Dendritic cell treated with granulocyte-macrophage colony-stimulating factor and Interleukin-4, amounts not matched to agents 40 ng/mL and 50 ng/mL, for 4 days (primary cell): ENCODE data around the gene SRSF11.
A peak's percentile ranks its signal among the peaks of the same experiment; 100 is the strongest.
"Not testable (repeated sequence)": the region's sequence is repeated elsewhere in the genome, so short reads cannot be mapped to it uniquely, and the experiment has no call there.

ENCODE experiments used
- H3K27ac Mint-ChIP-seq: one replicate; pipeline ENCODE4 v1.8.0; 2022; ENCODE audit warnings: mild to moderate bottlenecking, mixed read lengths
- H3K27me3 Mint-ChIP-seq: one replicate; pipeline ENCODE4 v1.8.0; 2022; ENCODE audit warnings: mild to moderate bottlenecking, mixed read lengths
- H3K36me3 Mint-ChIP-seq: one replicate; pipeline ENCODE4 v1.8.0; 2022; ENCODE audit warnings: low read depth, mixed read lengths
- H3K4me1 Mint-ChIP-seq: one replicate; pipeline ENCODE4 v1.8.0; 2022; ENCODE audit warnings: low read depth, mixed read lengths
- H3K4me3 Mint-ChIP-seq: one replicate; pipeline ENCODE4 v1.8.0; 2022; ENCODE audit warnings: mild to moderate bottlenecking, moderate library complexity, mixed read lengths
- H3K9me3 Mint-ChIP-seq: one replicate; pipeline ENCODE4 v1.8.0; 2022; ENCODE audit warnings: mixed read lengths
- intact Hi-C: fragments of 100-400 bp; cut with micrococcal nuclease; formaldehyde crosslinking; loops from one replicate; pipeline ENCODE4 v1.15.0; 2022

The SRSF11 gene

GRCh38 chr1:70205434-70206118, 15.6 kb upstream of the SRSF11 start, which contains the start of gene LRRC40:
TSS of gene LRRC40 (minus strand) at chr1:70205579. CDS start at chr1:70205540, 39 bp downstream.
- intact Hi-C loops = loop anchor here (1.0 to 2.0 kb wide), 3 partner anchors 16 to 875 kb away; partner anchors contain the start of genes ANKRD13C, SRSF11 and ZRANB2
- Mint-ChIP-seq H3K4me3 (peak within 1 kb of the TSS; percentile 91), H3K9me3 (no peaks in the 10 kb centered on the region), H3K36me3 (peaks cover 47% of the 10 kb centered on the region), H3K4me1 (peaks cover 48% of the 10 kb centered on the region), H3K27me3 (no peaks in the 10 kb centered on the region), H3K27ac (peak within 1 kb of the TSS; percentile 94)

- Mint-ChIP-seq H3K4me3 (peak overlapping the region; percentile 91), H3K36me3 (peaks cover 44% of the 10 kb centered on the region), H3K4me1 (peaks cover 48% of the 10 kb centered on the region)
- H3K27me3 Mint-ChIP-seq, H3K27ac Mint-ChIP-seq, H3K9me3 Mint-ChIP-seq, intact Hi-C loops: not testable (repeated sequence)
Measured at GRCh38 chr1:70206833-70207232, 14.3 kb upstream of the SRSF11 start.

DNA sequence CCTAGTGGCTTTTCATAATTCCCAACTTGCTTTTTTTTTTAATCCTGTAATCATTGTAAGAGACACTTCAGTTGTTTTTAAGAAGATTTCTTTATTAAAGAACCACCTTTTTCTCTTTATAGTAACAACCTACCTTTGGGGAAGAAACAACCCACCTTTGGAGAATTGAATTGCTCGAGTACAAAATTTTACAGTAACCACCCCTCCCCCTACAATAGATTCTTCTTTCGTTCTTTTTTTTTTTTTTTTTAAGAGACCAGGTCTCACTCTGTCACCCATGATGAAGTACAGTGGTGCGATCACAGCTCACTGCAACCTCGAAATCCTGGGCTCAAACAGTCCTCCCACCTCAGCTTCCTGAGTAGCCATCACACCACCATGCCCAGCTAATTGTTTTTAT, 13.7 kb upstream of the SRSF11 start:
- H3K4me1 Mint-ChIP-seq = peaks cover 43% of the 10 kb centered on the region
- H3K9me3 Mint-ChIP-seq = no peaks in the 10 kb centered on the region
- intact Hi-C loops = no loop called here

GRCh38 chr1:70208292-70208691, 12.9 kb upstream of the SRSF11 start:
- no peak overlapping the region for H3K27ac Mint-ChIP-seq
- H3K4me3 Mint-ChIP-seq = no peak overlapping the region
- intact Hi-C loops = no loop called here
- H3K9me3 Mint-ChIP-seq = no peaks in the 10 kb centered on the region
- peaks cover 44% of the 10 kb centered on the region for H3K36me3 Mint-ChIP-seq
- peaks cover 38% of the 10 kb centered on the region for H3K4me1 Mint-ChIP-seq
- H3K27me3 Mint-ChIP-seq = no peaks in the 10 kb centered on the region

More for the DNA sequence above, 13.7 kb upstream of the SRSF11 start:
- Mint-ChIP-seq H3K27me3 (no peaks in the 10 kb centered on the region), H3K27ac (peak overlapping the region; percentile 48), H3K36me3 (peaks cover 44% of the 10 kb centered on the region), H3K4me3 (peak overlapping the region; percentile 32)

- peaks cover 22% of the 10 kb centered on the region for H3K4me1 Mint-ChIP-seq
- H3K4me3 Mint-ChIP-seq = no peak overlapping the region
- no peaks in the 10 kb centered on the region for H3K9me3 Mint-ChIP-seq
- H3K27me3 Mint-ChIP-seq = no peaks in the 10 kb centered on the region
- H3K27ac Mint-ChIP-seq = no peak overlapping the region
- peaks cover 42% of the 10 kb centered on the region for H3K36me3 Mint-ChIP-seq
- intact Hi-C loops = no loop called here
Measured at GRCh38 chr1:70210820-70211219, 10.4 kb upstream of the SRSF11 start.

- Mint-ChIP-seq H3K36me3 (peaks cover 47% of the 10 kb centered on the region), H3K9me3 (no peaks in the 10 kb centered on the region), H3K4me1 (peaks cover 22% of the 10 kb centered on the region), H3K4me3 (no peak overlapping the region), H3K27me3 (no peaks in the 10 kb centered on the region), H3K27ac (no peak overlapping the region)
- intact Hi-C loops = no loop called here
Measured at GRCh38 chr1:70211541-70211940, 9.6 kb upstream of the SRSF11 start.

- Mint-ChIP-seq H3K4me3 (no peak overlapping the region), H3K36me3 (peaks cover 56% of the 10 kb centered on the region), H3K9me3 (no peaks in the 10 kb centered on the region), H3K27ac (peak overlapping the region; percentile 94), H3K27me3 (no peaks in the 10 kb centered on the region), H3K4me1 (peaks cover 20% of the 10 kb centered on the region)
- intact Hi-C loops = loop anchor here (5.0 kb wide), 2 partner anchors 132 to 192 kb away; partner anchors contain the start of genes ANKRD13C and CTH
Measured at GRCh38 chr1:70220015-70220414, 1.2 kb upstream of the SRSF11 start.

GRCh38 chr1:70220517-70221237, 503 bp upstream of the SRSF11 start:
- H3K9me3 Mint-ChIP-seq = no peaks in the 10 kb centered on the region
- intact Hi-C loops = loop anchor here (1.0 to 5.0 kb wide), 3 partner anchors 15 to 192 kb away; partner anchors contain the start of genes ANKRD13C, CTH and LRRC40
- peaks cover 50% of the 10 kb centered on the region for H3K36me3 Mint-ChIP-seq
- no peaks in the 10 kb centered on the region for H3K27me3 Mint-ChIP-seq
- peak overlapping the region; percentile 94 for H3K27ac Mint-ChIP-seq
- peaks cover 20% of the 10 kb centered on the region for H3K4me1 Mint-ChIP-seq
- H3K4me3 Mint-ChIP-seq = peak overlapping the region; percentile 86

DNA sequence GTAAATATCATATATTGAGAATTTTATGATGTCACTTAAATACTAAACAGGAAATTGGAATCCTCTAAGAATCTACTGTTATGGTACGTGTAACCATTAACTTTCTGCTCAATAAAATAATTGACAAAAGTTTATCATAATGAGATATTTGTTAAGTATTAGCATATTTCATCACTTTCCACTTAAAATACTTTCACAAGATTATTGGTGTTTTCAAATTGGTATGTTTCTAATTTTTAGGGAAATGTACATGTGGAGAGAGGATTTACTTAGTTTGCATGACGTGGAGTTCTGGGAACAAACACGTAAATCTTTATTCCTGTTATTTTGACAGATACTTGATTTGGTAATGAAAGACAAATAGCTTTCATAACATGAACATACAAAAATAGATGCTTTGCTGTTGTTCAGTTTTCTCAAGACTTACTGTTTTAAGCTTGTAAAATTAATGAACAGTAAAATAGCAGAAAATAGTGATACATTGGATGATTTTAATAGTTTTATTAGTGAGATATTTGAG, 1.6 kb downstream of the SRSF11 start:
- H3K4me1 Mint-ChIP-seq = peaks cover 20% of the 10 kb centered on the region
- no peaks in the 10 kb centered on the region for H3K9me3 Mint-ChIP-seq
- peaks cover 35% of the 10 kb centered on the region for H3K36me3 Mint-ChIP-seq
- no peaks in the 10 kb centered on the region for H3K27me3 Mint-ChIP-seq
- H3K27ac Mint-ChIP-seq = peak overlapping the region; percentile 94
- intact Hi-C loops = loop anchor here (5.0 kb wide), 2 partner anchors 130 to 190 kb away; partner anchors contain the start of genes ANKRD13C and CTH
- H3K4me3 Mint-ChIP-seq = no peak overlapping the region

- H3K4me1 Mint-ChIP-seq = peaks cover 17% of the 10 kb centered on the region
- no peak overlapping the region for H3K4me3 Mint-ChIP-seq
- H3K9me3 Mint-ChIP-seq = no peaks in the 10 kb centered on the region
- no peak overlapping the region for H3K27ac Mint-ChIP-seq
- intact Hi-C loops = loop anchor here (5.0 kb wide), 2 partner anchors 127 to 187 kb away; partner anchors contain the start of genes ANKRD13C and CTH
- H3K27me3 Mint-ChIP-seq = no peaks in the 10 kb centered on the region
- peaks cover 51% of the 10 kb centered on the region for H3K36me3 Mint-ChIP-seq
Measured at GRCh38 chr1:70224954-70225353, 3.8 kb downstream of the SRSF11 start.

- Mint-ChIP-seq H3K4me1 (peaks cover 13% of the 10 kb centered on the region), H3K27ac (no peak overlapping the region), H3K4me3 (no peak overlapping the region), H3K36me3 (peaks cover 69% of the 10 kb centered on the region), H3K27me3 (no peaks in the 10 kb centered on the region), H3K9me3 (no peaks in the 10 kb centered on the region)
- intact Hi-C loops = no loop called here
Measured at GRCh38 chr1:70227439-70227838, 6.3 kb downstream of the SRSF11 start.

- no peak overlapping the region for H3K27ac Mint-ChIP-seq
- no peaks in the 10 kb centered on the region for H3K9me3 Mint-ChIP-seq
- intact Hi-C loops = no loop called here
- peaks cover 75% of the 10 kb centered on the region for H3K36me3 Mint-ChIP-seq
- H3K4me1 Mint-ChIP-seq = peaks cover 5% of the 10 kb centered on the region
- no peaks in the 10 kb centered on the region for H3K27me3 Mint-ChIP-seq
- no peak overlapping the region for H3K4me3 Mint-ChIP-seq
Measured at GRCh38 chr1:70228670-70229069, 7.5 kb downstream of the SRSF11 start.

DNA sequence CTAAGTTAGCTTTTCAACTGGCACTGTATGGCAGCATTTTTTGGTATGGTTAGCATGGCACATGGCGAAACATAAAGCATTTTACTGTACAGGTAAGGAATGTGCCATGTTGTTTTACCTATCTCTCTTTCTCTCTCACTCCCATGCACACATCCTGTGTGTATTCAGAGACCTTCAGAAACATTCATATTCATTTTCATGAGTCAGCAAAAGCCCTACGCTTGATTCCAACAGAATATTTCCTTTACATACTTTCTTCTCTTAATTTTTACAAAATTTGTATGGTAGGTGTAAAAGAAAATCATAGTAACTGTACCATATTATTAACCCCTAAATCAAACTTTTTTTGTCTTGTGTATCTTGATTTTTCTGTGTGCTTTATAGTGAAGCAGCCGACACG, 10.3 kb downstream of the SRSF11 start:
- H3K9me3 Mint-ChIP-seq = no peaks in the 10 kb centered on the region
- H3K4me3 Mint-ChIP-seq = no peak overlapping the region
- intact Hi-C loops = loop anchor here (10.0 kb wide), 2 partner anchors 47 to 63 kb away; no protein-coding TSS in a partner anchor
- H3K27me3 Mint-ChIP-seq = no peaks in the 10 kb centered on the region
- H3K4me1 Mint-ChIP-seq = no peaks in the 10 kb centered on the region
- H3K27ac Mint-ChIP-seq = no peak overlapping the region
- H3K36me3 Mint-ChIP-seq = peaks cover 90% of the 10 kb centered on the region

DNA sequence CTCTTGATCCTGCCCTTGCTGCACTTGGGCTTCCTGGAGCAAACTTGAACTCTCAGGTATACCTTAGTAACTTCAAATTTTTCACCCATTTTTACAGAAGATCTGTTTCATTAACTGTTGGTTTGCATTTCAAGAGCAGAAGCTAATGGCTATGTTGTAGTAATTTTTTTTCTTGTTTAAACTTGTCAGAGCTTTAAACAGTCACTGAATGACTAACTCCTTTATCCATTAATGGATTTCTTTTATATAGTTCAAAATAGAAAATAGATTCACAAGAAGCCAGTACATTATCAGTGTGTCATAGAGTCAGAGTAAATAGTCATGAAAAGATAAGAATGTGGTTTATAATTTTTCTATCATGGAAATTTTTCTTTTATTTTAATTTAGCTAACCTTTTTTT, 13.6 kb downstream of the SRSF11 start:
- Mint-ChIP-seq H3K36me3 (peaks cover 94% of the 10 kb centered on the region), H3K27me3 (no peaks in the 10 kb centered on the region), H3K4me3 (no peak overlapping the region), H3K4me1 (no peaks in the 10 kb centered on the region), H3K27ac (no peak overlapping the region), H3K9me3 (no peaks in the 10 kb centered on the region)
- intact Hi-C loops = loop anchor here (2.0 to 10.0 kb wide), 4 partner anchors 14 to 833 kb away; no protein-coding TSS in a partner anchor
